22Rv1 (cell line): ENCODE measurements around the gene GNLY.

Source experiments
- H3K27ac ChIP-seq: fragments of 450-650 bp; 2 replicates; pipeline ENCODE4 v1.5.1; 2017
- ZFX ChIP-seq: fragments of 450-650 bp; IDR thresholded peaks from 2 replicates; pipeline ENCODE4 v1.6.1; 2017; ENCODE audit warnings: antibody characterized with exemption, borderline replicate concordance
- TF ChIP-seq, protein P1 (sequence below): fragments of 450-650 bp; IDR thresholded peaks from 2 replicates; pipeline ENCODE4 v1.5.1; 2017; ENCODE audit warnings: mild to moderate bottlenecking

GNLY gene

DNA sequence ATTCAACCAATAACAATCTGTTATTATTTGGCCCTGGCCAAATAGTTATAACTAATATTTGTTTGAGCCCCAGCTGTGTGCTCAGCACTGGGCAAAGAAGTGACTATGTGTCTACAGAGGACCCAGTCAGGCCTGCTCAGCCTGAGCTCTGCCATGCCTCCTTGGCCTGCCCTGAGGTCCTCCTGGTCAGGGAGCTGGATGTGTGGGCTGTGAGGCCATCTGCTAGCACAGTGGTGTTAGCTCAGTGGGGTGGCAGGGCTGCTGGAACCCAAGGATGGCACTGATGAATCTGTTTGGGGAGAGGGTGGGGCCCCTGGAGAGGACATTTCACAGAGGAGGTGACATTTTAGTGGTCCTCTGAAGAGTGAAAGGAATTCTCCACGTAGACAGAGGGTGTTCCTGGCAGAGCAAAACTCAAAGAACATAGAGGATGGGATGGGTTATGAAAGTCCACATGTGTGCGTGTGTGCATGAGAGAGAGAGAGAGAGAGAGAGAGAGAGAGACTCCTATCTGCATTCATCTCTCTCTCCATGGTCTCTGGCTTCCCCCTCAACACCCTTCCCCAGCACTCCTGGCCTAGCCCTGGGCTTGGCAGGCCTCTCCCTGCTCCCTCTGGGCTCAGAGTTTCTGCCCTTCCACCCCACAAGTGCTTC, 38.4 kb downstream of the GNLY start:
- no peak for TF ChIP-seq ZFX
- TF ChIP-seq, protein P1, sequence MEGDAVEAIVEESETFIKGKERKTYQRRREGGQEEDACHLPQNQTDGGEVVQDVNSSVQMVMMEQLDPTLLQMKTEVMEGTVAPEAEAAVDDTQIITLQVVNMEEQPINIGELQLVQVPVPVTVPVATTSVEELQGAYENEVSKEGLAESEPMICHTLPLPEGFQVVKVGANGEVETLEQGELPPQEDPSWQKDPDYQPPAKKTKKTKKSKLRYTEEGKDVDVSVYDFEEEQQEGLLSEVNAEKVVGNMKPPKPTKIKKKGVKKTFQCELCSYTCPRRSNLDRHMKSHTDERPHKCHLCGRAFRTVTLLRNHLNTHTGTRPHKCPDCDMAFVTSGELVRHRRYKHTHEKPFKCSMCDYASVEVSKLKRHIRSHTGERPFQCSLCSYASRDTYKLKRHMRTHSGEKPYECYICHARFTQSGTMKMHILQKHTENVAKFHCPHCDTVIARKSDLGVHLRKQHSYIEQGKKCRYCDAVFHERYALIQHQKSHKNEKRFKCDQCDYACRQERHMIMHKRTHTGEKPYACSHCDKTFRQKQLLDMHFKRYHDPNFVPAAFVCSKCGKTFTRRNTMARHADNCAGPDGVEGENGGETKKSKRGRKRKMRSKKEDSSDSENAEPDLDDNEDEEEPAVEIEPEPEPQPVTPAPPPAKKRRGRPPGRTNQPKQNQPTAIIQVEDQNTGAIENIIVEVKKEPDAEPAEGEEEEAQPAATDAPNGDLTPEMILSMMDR = no peak
- no peak overlapping the region for H3K27ac ChIP-seq

DNA sequence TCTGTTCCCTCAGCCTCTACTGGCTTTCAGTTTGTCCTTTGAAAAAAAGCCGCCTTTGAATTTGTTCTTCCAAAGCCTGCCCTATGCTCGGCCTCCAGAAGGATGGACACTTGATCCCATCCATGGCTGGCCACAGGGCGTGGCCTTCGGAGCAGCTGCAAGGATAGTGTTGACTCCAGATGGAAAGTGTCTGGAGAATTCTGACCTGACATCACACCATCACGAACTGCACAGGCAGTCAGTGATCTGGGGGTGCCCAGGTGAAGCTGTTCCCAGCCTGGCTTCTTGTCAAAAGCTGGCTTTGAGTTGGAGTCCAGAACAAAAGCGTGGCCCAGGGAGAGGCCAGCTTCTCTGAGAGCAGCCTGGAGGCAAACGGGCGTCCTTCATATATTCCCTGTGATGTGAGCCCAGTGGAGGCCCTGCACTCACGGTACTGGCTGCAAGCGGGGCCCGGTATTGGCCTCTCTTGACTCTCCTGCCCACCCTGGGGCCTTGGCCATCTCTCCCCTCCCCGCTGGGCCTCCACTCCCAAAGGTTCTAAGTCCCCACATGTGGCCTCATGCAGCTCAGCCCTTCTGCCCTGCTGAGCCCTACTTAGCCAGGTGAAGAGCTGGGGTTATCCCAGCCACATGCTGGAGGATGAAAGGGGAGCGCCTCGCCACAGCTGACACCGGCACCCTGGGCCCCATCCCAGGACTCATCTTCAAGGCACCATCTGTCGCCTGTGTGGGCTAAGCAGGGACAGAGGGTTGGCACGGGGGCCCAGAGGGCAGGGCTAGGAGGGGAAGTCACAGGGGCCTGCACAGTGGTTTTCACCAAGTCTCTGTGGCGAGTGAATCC, 39.2 kb downstream of the GNLY start:
- TF ChIP-seq, protein P1 = no peak
- TF ChIP-seq ZFX = no peak
- no peak overlapping the region for H3K27ac ChIP-seq

DNA sequence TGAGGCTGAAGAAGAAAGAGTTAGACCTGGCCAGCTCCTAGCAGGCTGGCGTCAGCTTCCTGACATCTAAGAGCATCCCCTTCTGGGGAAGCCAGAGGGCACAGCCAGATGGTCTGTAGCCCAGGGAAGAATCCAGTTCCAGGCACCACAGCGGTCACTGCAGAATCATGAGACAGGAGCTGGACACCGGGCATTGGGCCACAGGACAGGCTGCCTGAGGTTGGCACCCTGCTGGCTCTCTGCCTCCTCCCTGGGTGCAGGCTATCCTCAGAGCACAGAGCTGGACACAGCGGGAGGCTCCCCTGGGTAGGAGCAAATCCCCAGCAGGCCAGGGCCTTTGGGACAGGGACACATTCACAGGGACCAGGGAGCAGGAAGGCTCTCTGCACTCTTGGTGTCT, 39.9 kb downstream of the GNLY start:
- TF ChIP-seq, protein P1 = no peak
- no peak for TF ChIP-seq ZFX
- H3K27ac ChIP-seq = no peak overlapping the region

DNA sequence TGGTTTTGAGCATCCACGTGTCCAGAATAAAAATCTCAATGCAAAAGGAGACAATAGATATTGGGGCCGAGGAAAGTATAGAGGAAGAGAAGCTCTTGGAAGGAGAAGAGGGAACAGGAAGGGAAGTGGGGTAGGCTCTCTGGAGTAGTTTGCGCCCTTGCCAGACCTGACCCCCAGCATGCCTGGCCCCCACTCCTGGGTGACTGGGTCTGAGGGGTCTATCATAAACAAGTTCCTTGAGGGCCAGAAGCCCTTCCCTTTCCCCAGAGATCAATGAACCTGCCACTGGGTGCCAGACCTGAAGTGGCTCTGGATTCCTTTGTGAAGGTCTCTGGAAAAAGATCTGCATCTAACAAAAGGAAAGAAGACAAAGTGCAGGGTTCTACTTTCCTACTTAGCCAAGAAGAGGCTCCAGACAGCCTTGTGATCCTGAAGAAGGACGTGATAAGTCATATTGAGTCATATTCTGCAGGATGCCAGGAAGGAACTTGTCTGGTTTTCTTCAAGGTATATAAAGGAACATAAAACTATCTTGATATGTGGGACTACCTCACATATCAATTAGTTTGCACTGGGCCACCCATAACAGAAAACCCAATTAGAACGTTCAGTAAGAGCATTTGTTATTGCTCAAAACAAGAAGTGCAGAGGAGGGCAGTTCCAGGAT, 40.9 kb downstream of the GNLY start:
- no peak overlapping the region for H3K27ac ChIP-seq
- TF ChIP-seq ZFX = no peak
- TF ChIP-seq, protein P1 = no peak

DNA sequence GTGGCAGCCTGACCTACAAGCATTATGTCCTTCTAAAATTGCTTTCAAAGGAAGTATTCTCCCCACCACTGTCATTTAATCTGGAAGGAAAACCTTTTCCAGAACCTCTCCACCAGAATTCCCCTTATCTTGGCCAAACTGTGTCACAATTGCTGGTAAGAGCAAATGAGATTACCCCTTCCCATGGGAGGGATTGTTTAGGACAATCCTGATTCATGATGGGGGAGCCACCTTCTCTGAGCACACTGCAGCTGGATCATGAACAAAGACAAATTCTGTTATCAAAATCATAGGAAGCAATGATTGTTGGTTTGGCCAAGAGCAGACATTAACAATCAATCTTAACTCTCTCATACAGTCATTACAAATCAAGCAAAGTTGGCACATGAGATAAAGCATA, 41.5 kb downstream of the GNLY start:
- TF ChIP-seq, protein P1 = no peak
- TF ChIP-seq ZFX = no peak
- no peak overlapping the region for H3K27ac ChIP-seq

DNA sequence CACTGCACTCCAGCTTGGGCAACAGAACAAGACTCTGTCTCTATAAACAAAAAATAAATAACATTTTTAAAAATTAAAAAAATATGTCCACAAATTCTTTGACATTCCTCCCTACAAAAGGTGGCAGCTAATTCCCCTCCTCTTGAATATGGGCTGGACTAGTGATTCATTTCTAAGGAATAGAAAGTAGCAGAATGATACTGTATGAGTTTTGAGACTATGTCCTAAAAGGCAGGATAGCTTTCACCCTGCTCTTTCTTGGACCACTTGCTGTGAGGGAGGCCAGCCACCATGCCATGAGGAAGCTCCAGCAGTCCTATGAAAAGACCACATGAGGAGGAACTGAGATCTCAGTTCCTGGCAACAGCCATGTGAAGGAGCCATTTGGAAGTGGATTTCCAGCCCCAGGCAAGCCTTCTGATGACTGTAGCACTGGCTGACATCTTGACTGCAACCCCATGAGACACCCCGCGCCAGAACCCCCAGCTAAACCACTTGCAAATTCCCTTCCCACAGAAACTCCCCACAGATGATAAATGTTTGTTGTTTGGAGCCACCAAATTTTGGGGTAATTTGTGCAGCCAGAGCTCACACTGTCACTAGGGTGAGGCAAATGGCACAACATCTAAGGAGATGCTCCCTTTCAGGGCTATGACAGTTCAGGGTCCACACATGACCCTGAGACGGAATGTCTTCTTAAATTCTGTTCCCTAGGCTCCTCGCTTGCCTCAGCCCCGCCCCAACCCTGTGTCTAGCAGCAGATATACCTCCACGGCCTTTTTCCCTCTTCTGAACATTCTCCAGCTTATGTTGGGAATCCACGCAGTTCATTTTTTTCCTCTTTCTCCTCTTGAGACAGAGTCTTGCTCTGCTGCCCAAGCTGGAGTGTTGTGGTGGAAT, 42.5 kb downstream of the GNLY start:
- H3K27ac ChIP-seq = no peak overlapping the region
- TF ChIP-seq, protein P1 = no peak
- TF ChIP-seq ZFX = no peak
